ENCODE data around the gene UGT2B15. TPM values are rescaled to one million over a fixed set of nuclear protein-coding genes. Genes with fewer than 3 reads are reported as not detected.

UGT2B15 gene
- total RNA-seq, 2 donors from 2014 or later = 50.8 to 69.8 TPM

DNA sequence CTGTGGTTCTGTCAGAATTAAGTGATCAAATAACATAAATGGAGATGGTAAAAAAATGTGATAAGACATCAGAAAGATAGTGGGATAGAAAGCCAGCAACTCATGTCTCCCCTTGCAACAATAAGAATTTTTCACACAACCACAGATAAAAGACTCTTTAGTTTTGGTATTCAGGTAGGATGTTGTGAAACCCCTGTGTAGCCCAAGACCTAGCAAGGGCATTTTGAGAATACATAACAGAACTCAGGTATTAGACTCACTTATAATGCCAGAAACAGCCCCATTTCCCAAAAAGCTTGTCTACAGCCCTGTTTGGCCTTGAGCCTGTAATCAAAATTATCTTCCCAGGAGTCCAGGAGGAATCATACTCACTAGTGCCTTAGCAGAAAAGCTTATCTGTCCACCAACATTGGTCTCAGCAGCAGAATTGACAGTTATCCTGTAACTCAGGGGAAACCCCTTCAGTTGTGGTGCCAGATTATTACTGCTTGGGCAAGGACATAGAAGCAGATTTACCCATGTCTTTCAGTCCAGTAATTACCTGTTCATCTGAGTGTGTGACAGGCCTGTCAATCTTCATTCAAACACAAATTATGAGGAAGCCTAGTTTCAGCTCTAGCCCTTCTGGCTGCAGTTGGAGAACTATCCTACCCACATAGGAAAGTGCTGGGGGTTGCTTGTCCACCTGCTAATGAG lies 53.3 kb downstream of the UGT2B15 start:
- H3K36me3 ChIP-seq = no peaks in the 10 kb centered on the region
- no peak overlapping the region for H3K9ac ChIP-seq (ENCODE audit: low read depth in 2 of 2, low read length in 2 of 2)
- DNase-seq = no peak
- TF ChIP-seq, protein P1, sequence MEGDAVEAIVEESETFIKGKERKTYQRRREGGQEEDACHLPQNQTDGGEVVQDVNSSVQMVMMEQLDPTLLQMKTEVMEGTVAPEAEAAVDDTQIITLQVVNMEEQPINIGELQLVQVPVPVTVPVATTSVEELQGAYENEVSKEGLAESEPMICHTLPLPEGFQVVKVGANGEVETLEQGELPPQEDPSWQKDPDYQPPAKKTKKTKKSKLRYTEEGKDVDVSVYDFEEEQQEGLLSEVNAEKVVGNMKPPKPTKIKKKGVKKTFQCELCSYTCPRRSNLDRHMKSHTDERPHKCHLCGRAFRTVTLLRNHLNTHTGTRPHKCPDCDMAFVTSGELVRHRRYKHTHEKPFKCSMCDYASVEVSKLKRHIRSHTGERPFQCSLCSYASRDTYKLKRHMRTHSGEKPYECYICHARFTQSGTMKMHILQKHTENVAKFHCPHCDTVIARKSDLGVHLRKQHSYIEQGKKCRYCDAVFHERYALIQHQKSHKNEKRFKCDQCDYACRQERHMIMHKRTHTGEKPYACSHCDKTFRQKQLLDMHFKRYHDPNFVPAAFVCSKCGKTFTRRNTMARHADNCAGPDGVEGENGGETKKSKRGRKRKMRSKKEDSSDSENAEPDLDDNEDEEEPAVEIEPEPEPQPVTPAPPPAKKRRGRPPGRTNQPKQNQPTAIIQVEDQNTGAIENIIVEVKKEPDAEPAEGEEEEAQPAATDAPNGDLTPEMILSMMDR (IDR thresholded peaks at IDR 0.05) = no peak
- H3K27me3 ChIP-seq = no peaks in the 10 kb centered on the region
- intact Hi-C loops (cut with DNase I) = no loop called here
- H3K4me1 ChIP-seq = no peaks in the 10 kb centered on the region
- no peak overlapping the region for H3K4me3 ChIP-seq
- H3K27ac ChIP-seq = no peak overlapping the region
- no peaks in the 10 kb centered on the region for H3K9me3 ChIP-seq

DNA sequence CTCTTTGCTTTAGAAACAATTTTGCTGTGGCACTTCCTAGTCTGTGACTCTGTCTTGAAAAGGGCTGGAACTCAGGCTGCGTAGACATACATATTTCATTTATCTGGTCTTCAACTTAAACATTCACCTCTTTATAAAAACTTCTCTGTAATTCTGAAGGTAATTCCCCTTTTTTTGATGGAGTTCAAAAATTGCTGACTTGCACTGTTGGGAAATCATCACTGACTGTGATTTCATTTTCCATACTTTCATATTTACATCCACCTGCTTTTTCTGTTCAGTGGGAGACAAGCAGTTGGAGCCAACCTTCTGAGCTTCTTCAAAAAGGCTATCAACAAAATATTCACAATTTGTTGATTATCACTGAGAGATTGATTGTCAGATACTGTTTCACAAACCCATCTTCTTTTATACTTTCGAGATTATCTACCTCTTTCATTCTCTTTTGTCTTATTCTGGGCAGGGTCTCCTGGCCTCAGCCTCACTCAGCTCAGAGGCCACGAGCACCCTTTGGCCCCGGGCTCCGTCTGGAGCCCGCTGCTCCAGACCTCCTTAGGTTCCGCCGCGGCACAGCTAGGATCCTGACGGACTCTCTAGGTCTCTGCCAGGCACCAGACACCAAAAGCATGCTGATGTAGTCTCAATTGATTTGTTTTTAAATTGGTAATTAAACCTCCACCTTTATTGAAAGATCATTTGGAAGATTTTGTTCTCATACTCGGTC lies 54.6 kb downstream of the UGT2B15 start:
- intact Hi-C loops (cut with DNase I) = no loop called here
- Histone ChIP-seq H3K9me3 (no peaks in the 10 kb centered on the region), H3K4me3 (no peak overlapping the region), H3K36me3 (no peaks in the 10 kb centered on the region), H3K4me1 (no peaks in the 10 kb centered on the region), H3K9ac (ENCODE audit: low read depth in 2 of 2, low read length in 2 of 2) (no peak overlapping the region), H3K27ac (no peak overlapping the region), H3K27me3 (no peaks in the 10 kb centered on the region)
- DNase-seq = no peak
- TF ChIP-seq, protein P1 (IDR thresholded peaks at IDR 0.05) = no peak

DNA sequence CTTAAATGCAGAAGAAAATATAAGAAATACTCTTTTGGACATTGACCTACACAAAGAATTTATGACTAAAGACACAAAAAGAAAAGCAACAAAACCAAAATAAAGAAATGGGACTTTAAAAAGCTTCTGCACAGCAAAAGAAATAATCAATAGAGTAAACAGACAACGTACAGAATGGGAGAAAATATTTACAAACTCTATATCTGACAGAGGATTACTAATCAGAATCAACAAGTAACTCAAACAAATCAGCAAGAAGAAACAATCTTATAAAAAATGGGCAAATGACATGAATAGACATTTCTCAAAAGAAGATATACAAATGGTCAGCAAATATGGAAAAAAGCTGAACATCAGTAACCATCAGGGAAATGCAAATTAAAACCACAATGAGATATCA lies 56.7 kb downstream of the UGT2B15 start:
- Histone ChIP-seq H3K4me3 (no peak overlapping the region), H3K27me3 (no peaks in the 10 kb centered on the region), H3K4me1 (no peaks in the 10 kb centered on the region), H3K27ac (no peak overlapping the region), H3K9ac (ENCODE audit: low read depth in 2 of 2, low read length in 2 of 2) (no peak overlapping the region), H3K9me3 (no peaks in the 10 kb centered on the region), H3K36me3 (no peaks in the 10 kb centered on the region)
- no peak for DNase-seq
- intact Hi-C loops (cut with DNase I) = no loop called here
- TF ChIP-seq, protein P1 (IDR thresholded peaks at IDR 0.05) = no peak

DNA sequence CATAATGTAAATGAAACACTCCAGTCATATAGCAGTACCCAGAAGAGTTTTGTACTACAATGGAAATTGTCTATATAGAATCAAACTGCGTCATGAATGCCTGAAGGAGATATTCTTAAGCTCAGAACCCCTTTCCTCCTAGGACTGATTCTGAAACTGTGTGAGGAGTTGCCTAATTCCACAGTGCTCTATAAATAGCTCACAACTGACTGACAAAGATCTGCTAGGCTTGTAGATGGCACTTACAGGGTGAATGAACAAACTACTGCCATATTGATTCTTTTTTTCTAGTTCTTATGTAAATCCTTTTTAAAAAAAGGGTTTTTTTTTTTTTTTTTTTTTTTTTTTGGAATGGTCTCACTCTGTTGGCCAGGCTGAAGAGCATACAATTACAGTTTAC lies 64.2 kb downstream of the UGT2B15 start:
- Histone ChIP-seq H3K27ac (no peak overlapping the region), H3K9ac (ENCODE audit: low read depth in 2 of 2, low read length in 2 of 2) (no peak overlapping the region), H3K4me1 (no peaks in the 10 kb centered on the region), H3K36me3 (no peaks in the 10 kb centered on the region), H3K27me3 (no peaks in the 10 kb centered on the region), H3K9me3 (no peaks in the 10 kb centered on the region), H3K4me3 (no peak overlapping the region)
- intact Hi-C loops (cut with DNase I) = no loop called here
- DNase-seq = no peak
- TF ChIP-seq, protein P1 (IDR thresholded peaks at IDR 0.05) = no peak

DNA sequence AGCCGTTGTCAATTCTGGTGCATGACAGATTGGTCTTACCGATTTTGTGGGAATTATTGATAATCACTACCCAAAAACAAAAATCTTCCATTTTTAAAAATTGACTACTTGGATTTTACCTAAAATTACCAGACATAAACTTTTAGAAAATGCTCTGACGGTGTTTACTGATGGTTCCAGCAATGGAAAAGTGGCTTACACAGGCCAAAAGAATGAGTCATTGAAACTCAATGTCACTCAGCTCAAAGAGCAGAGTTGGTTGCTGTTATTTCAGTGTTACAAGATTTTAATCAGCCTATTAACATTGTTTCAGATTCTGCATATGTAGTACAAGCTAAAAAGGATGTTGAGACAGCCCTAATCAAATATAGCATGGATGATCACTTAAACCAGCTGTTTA lies 71.3 kb downstream of the UGT2B15 start:
- Histone ChIP-seq H3K9me3 (no peaks in the 10 kb centered on the region), H3K27ac (no peak overlapping the region), H3K4me1 (no peaks in the 10 kb centered on the region), H3K9ac (ENCODE audit: low read depth in 2 of 2, low read length in 2 of 2) (no peak overlapping the region), H3K36me3 (no peaks in the 10 kb centered on the region), H3K4me3 (no peak overlapping the region), H3K27me3 (no peaks in the 10 kb centered on the region)
- intact Hi-C loops (cut with DNase I) = no loop called here
- TF ChIP-seq, protein P1 (IDR thresholded peaks at IDR 0.05) = no peak
- no peak for DNase-seq

Data from colonic mucosa (tissue), 4 donors.